Activated CD4-positive, alpha-beta memory T cell treated with anti-CD3 and anti-CD28 coated beads for 36 hours (primary cell): ENCODE measurements around the gene ERI2. TPM values are rescaled to one million over a fixed set of nuclear protein-coding genes. Genes with fewer than 3 reads are reported as not detected.
"Not testable (repeated sequence)": the region's sequence is repeated elsewhere in the genome, so short reads cannot be mapped to it uniquely, and the experiment has no call there.

Experiments
- CTCF ChIA-PET: fragments of 350-600 bp; sonication (Branson Sonifier 250); formaldehyde crosslinking; loops from one replicate; lab custom pipeline; 2021; ENCODE audit warnings: antibody characterized with exemption, inconsistent platforms; lab: Charles Lee
- POLR2A ChIA-PET: fragments of 350-600 bp; sonication (Branson Sonifier 250); formaldehyde crosslinking; loops from one replicate; lab custom pipeline; 2021; ENCODE audit warnings: antibody characterized with exemption; lab: Charles Lee
- DNase-seq: peaks from one replicate; pipeline ENCODE4 v3.0.0-alpha.2; 2020
- H3K27ac Mint-ChIP-seq: one replicate; pipeline ENCODE4 v1.8.0; 2021; ENCODE audit warnings: mixed read lengths
- H3K27me3 Mint-ChIP-seq: one replicate; pipeline ENCODE4 v1.8.0; 2021; ENCODE audit warnings: mixed read lengths
- H3K36me3 Mint-ChIP-seq: one replicate; pipeline ENCODE4 v1.8.0; 2021; ENCODE audit warnings: mixed read lengths
- H3K4me1 Mint-ChIP-seq: one replicate; pipeline ENCODE4 v1.8.0; 2021; ENCODE audit warnings: low read depth, mixed read lengths
- H3K4me3 Mint-ChIP-seq: one replicate; pipeline ENCODE4 v1.8.0; 2021; ENCODE audit warnings: mild to moderate bottlenecking, mixed read lengths
- H3K9me3 Mint-ChIP-seq: one replicate; pipeline ENCODE4 v1.8.0; 2021; ENCODE audit warnings: mixed read lengths
- intact Hi-C: fragments of 100-400 bp; cut with micrococcal nuclease; formaldehyde crosslinking; loops from one replicate; pipeline ENCODE4 v1.15.1; 2023
- total RNA-seq, 2 experiments: library from RNA; stranded (reverse); gene quantifications; one replicate each; pipeline ENCODE4 v1.2.3, GENCODE V29; 2021

Gene ERI2
- total RNA-seq, 2 experiments from 2014 or later: 19.8 to 25.0 TPM

DNA sequence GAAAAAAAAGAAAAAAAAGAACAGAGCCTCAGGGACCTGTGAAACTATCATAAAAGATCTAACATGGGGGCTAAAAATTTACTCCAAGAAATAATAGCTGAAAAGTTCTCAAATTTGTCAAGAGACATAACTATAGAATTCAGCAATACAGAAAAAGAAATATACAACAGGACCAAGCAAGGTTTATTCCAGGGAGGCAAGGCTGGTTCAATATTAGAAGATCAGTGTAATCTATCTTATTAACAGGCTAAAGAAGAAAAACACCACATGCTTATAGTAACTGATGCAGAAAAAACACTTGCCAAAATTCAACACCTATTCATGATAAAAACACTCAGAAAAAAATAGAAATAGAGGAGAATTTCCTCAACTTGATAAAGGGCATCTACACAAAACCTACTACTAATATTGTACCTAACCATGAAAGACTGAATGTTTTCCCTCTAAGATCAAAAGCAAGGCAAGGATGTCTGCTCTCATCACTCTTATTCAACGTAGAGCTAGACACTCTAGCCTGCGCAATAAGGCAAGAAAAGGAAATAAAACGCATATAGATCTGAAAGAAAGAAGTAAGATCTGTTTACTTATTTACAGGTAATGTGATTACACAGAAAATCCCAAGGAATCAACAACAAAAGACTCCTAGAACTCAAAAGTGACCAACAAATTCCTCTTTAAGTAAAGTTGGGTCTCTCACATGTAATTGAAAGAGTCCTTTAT, 43.7 kb downstream of the ERI2 start:
- peaks cover 2% of the 10 kb centered on the region for H3K9me3 Mint-ChIP-seq
- H3K27me3 Mint-ChIP-seq: no peaks in the 10 kb centered on the region
- H3K27ac Mint-ChIP-seq: peak overlapping the region; percentile 87
- peak overlapping the region; percentile 79 for H3K4me3 Mint-ChIP-seq
- peaks cover 2% of the 10 kb centered on the region for H3K36me3 Mint-ChIP-seq
- no peak for DNase-seq
- ChIA-PET CTCF (interaction anchor here (1.0 kb wide), 1 partner anchor 13 kb away, joined by 5 read pairs; no protein-coding TSS in a partner anchor), POLR2A (no interaction called here)
- peaks cover 20% of the 10 kb centered on the region for H3K4me1 Mint-ChIP-seq
- intact Hi-C loops: loop anchor here (1.0 kb wide), 2 partner anchors 21 to 44 kb away; partner anchors contain the start of genes ERI2, REXO5 and THUMPD1

GRCh38 chr16:20761175-20761574, 45.1 kb downstream of the ERI2 start:
- Mint-ChIP-seq H3K4me3 (no peak overlapping the region), H3K27ac (no peak overlapping the region), H3K36me3 (peaks cover 2% of the 10 kb centered on the region), H3K9me3 (peaks cover 2% of the 10 kb centered on the region), H3K4me1 (peaks cover 20% of the 10 kb centered on the region), H3K27me3 (no peaks in the 10 kb centered on the region)
- intact Hi-C loops: no loop called here
- DNase-seq: no peak
- CTCF ChIA-PET: no interaction called here
- POLR2A ChIA-PET: no interaction called here

DNA sequence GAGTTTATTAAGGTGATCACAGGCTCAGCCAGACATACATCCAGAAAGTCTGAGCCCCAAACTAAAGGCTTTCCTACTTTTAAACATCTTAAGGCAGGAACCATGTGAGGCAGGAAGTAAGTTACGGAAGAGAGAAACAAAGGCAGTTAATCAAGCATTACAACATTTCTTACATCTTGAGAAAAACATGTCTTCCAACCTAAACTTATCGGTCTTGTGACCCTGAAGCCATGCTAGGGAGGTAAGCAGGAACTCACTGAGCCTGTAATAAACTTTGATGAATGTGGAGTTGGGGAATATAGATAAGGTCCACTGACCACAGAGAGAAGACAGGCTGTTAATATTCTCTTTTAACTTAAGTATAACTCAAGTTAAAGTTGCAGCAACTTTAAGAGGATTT, 45.9 kb downstream of the ERI2 start:
- CTCF ChIA-PET: interaction anchor here (0.7 kb wide), 1 partner anchor 114 kb away, joined by 3 read pairs; no protein-coding TSS in a partner anchor
- POLR2A ChIA-PET: no interaction called here
- H3K4me3 Mint-ChIP-seq: no peak overlapping the region
- peaks cover 2% of the 10 kb centered on the region for H3K36me3 Mint-ChIP-seq
- peaks cover 20% of the 10 kb centered on the region for H3K4me1 Mint-ChIP-seq
- intact Hi-C loops: no loop called here
- H3K9me3 Mint-ChIP-seq: peaks cover 2% of the 10 kb centered on the region
- no peak overlapping the region for H3K27ac Mint-ChIP-seq
- no peaks in the 10 kb centered on the region for H3K27me3 Mint-ChIP-seq
- DNase-seq: no peak

- CTCF ChIA-PET: not testable (repeated sequence)
These were observed 50.5 kb downstream of the ERI2 start for GRCh38 chr16:20755799-20756198.

GRCh38 chr16:20755238-20755637, 51.0 kb downstream of the ERI2 start:
- Mint-ChIP-seq H3K9me3 (peaks cover 3% of the 10 kb centered on the region), H3K4me1 (no peaks in the 10 kb centered on the region), H3K36me3 (no peaks in the 10 kb centered on the region), H3K4me3 (no peak overlapping the region), H3K27ac (no peak overlapping the region), H3K27me3 (peaks cover 1% of the 10 kb centered on the region)
- intact Hi-C loops: no loop called here
- no peak for DNase-seq
- ChIA-PET CTCF (interaction anchor here (1.6 kb wide), 1 partner anchor 14 kb away, joined by 4 read pairs; the partner anchor contains the start of gene THUMPD1), POLR2A (no interaction called here)

More at GRCh38 chr16:20755799-20756198, 50.5 kb downstream of the ERI2 start:
- POLR2A ChIA-PET, H3K4me1 Mint-ChIP-seq, H3K27ac Mint-ChIP-seq, DNase-seq, H3K36me3 Mint-ChIP-seq, H3K27me3 Mint-ChIP-seq, intact Hi-C loops, H3K9me3 Mint-ChIP-seq, H3K4me3 Mint-ChIP-seq: not testable (repeated sequence)

DNA sequence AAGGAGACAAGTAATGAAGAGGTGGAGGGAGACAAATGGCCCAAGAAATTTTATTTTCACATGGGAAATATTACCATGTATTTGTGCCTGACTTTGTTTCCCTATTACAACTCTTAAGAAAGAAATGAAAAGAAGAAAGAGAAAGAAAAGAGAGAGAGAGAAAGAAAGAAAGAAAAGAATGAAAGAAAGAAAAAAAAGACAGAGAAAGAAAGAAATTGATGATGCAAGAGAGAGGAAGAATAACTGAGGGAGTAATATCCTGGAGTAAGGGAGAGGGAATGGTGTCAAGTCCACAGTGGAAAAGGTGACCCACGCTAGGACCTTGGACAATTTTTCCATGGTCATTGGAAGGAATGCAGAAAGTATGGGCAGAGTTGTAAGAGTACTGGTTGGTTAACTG, 52.5 kb downstream of the ERI2 start:
- Mint-ChIP-seq H3K27ac (no peak overlapping the region), H3K9me3 (peaks cover 3% of the 10 kb centered on the region), H3K4me1 (no peaks in the 10 kb centered on the region), H3K36me3 (no peaks in the 10 kb centered on the region), H3K27me3 (peaks cover 1% of the 10 kb centered on the region), H3K4me3 (no peak overlapping the region)
- DNase-seq: no peak
- ChIA-PET POLR2A (no interaction called here), CTCF (interaction anchor here (1.6 kb wide), 1 partner anchor 12 kb away, joined by 4 read pairs; the partner anchor contains the start of gene THUMPD1)
- intact Hi-C loops: no loop called here

- CTCF ChIA-PET: no interaction called here
- POLR2A ChIA-PET: no interaction called here
- H3K9me3 Mint-ChIP-seq: peaks cover 19% of the 10 kb centered on the region
- no peak overlapping the region for H3K27ac Mint-ChIP-seq
- intact Hi-C loops: no loop called here
- H3K27me3 Mint-ChIP-seq: peaks cover 1% of the 10 kb centered on the region
- no peak for DNase-seq
- H3K36me3 Mint-ChIP-seq: peaks cover 12% of the 10 kb centered on the region
- H3K4me3 Mint-ChIP-seq: no peak overlapping the region
- H3K4me1 Mint-ChIP-seq: no peaks in the 10 kb centered on the region
These were observed 55.7 kb downstream of the ERI2 start for GRCh38 chr16:20750558-20750957.

DNA sequence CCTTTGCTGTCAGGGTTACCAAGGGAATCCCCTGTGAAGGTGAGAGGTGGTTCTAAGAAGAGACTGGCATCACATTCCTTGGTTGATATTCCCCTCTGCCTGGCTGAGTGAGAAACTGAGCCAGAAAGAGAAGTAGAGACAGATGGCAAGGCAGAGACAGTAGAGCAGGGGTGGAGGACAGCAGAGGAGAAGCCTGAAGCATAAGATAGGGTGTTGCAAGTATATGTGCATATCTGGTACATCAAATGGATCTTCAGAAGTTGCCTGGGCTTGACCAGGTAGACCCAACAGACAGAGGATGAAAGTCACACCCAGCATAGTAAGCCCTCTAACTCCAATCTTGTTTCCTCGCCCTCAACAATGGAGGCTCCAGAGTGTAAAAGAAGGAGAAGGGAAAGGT, 56.8 kb downstream of the ERI2 start:
- ChIA-PET POLR2A (no interaction called here), CTCF (no interaction called here)
- H3K4me3 Mint-ChIP-seq: no peak overlapping the region
- H3K36me3 Mint-ChIP-seq: peaks cover 12% of the 10 kb centered on the region
- H3K4me1 Mint-ChIP-seq: no peaks in the 10 kb centered on the region
- intact Hi-C loops: no loop called here
- H3K9me3 Mint-ChIP-seq: peaks cover 17% of the 10 kb centered on the region
- peaks cover 1% of the 10 kb centered on the region for H3K27me3 Mint-ChIP-seq
- DNase-seq: no peak
- no peak overlapping the region for H3K27ac Mint-ChIP-seq

DNA sequence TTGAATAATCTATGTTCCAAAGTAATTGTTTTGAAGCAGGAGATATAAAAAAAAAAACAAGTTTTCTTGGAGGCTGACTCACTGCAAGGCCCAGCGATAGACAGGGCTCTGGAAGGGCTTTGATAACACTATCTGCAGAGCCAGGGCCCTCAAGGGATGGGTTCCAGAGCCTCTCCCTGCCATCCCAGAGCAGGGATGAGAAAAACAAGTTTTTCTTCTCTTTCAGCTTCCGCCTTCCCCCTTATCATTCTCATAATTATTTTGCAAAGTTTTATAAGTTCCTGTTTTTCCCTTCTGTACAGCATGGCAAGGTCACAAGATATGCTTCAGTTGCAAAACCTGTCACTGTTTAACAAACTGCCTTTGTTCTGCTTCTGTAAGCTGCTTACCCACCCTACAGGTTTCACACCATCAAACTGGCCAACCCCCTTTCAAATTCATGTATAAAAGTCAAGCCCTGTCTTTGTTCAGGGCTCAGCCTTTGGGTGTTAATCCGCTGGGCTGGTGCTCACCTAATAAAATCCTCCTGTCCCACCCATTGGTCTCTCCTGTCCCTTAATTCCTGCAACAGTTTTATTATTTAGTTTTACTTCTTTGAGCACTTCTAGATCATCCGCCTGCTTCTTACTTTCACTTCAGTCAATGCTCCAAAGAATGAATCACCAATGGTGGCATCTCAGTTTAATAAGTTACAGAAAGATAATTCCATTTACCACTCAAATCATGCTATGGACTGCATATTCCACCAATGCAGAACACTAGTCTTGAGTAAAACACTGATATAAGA, 59.0 kb downstream of the ERI2 start:
- ChIA-PET CTCF (no interaction called here), POLR2A (no interaction called here)
- Mint-ChIP-seq H3K27me3 (no peaks in the 10 kb centered on the region), H3K36me3 (peaks cover 12% of the 10 kb centered on the region), H3K27ac (no peak overlapping the region), H3K4me1 (no peaks in the 10 kb centered on the region), H3K9me3 (peaks cover 16% of the 10 kb centered on the region), H3K4me3 (no peak overlapping the region)
- no peak for DNase-seq
- intact Hi-C loops: no loop called here

- no peak overlapping the region for H3K4me3 Mint-ChIP-seq
- no peaks in the 10 kb centered on the region for H3K27me3 Mint-ChIP-seq
- H3K4me1 Mint-ChIP-seq: peaks cover 2% of the 10 kb centered on the region
- intact Hi-C loops: no loop called here
- ChIA-PET POLR2A (no interaction called here), CTCF (no interaction called here)
- peaks cover 12% of the 10 kb centered on the region for H3K36me3 Mint-ChIP-seq
- H3K9me3 Mint-ChIP-seq: peaks cover 16% of the 10 kb centered on the region
- H3K27ac Mint-ChIP-seq: no peak overlapping the region
- DNase-seq: no peak
These were observed 59.8 kb downstream of the ERI2 start for GRCh38 chr16:20746461-20746860.
